ENCODE results near the gene ANTXR1. TPM values are rescaled to one million over a fixed set of nuclear protein-coding genes. Genes with fewer than 3 reads are reported as not detected.

ANTXR1 gene
- total RNA-seq, 2 experiments from 2014 or later, result not detected

GRCh38 chr2:69180974-69181373 lies 168.0 kb downstream of the ANTXR1 start:
- H3K9me3 Mint-ChIP-seq, result no peaks in the 10 kb centered on the region
- H3K4me3 Mint-ChIP-seq, result no peak overlapping the region
- intact Hi-C loops (cut with micrococcal nuclease), result no loop called here
- no peak for DNase-seq
- H3K4me1 Mint-ChIP-seq (ENCODE audit: low read depth), result peaks cover 4% of the 10 kb centered on the region
- ChIA-PET CTCF (no interaction called here), POLR2A (no interaction called here)
- no peaks in the 10 kb centered on the region for H3K36me3 Mint-ChIP-seq
- H3K27me3 Mint-ChIP-seq, result peaks cover 24% of the 10 kb centered on the region
- no peak overlapping the region for H3K27ac Mint-ChIP-seq

DNA sequence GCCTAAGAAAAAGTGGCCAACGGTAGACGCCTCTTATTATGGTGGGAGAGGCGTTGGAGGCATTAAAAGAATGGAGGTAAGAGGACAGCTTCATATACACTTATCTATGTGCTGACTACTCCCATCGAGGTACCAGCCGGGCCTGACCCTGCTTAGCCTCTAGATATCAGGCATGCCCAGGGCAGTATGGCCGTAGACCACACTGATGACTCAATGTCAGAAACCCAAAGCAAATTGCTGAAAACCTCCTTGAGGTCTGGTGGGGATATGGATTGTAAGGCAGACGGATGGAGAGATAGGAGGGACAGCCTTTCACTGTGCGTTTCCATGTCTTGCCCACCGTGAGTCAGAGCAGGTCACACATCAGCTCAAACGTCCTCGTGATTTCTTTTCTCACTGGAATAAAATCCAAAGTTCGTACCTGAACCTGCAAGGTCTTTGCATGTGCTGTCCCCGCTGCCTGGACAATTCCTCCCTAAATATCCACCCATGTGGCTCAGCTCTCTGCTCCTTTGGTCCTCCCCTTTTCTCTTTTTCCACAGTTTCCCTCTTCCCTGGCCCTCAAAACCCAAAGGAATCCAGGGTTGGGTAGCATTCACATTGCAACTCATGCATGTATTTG lies 168.9 kb downstream of the ANTXR1 start:
- Mint-ChIP-seq H3K4me3 (no peak overlapping the region), H3K27me3 (peaks cover 22% of the 10 kb centered on the region), H3K36me3 (no peaks in the 10 kb centered on the region), H3K27ac (no peak overlapping the region), H3K4me1 (ENCODE audit: low read depth) (peaks cover 4% of the 10 kb centered on the region), H3K9me3 (no peaks in the 10 kb centered on the region)
- ChIA-PET CTCF (no interaction called here), POLR2A (no interaction called here)
- intact Hi-C loops (cut with micrococcal nuclease), result no loop called here
- DNase-seq, result no peak

DNA sequence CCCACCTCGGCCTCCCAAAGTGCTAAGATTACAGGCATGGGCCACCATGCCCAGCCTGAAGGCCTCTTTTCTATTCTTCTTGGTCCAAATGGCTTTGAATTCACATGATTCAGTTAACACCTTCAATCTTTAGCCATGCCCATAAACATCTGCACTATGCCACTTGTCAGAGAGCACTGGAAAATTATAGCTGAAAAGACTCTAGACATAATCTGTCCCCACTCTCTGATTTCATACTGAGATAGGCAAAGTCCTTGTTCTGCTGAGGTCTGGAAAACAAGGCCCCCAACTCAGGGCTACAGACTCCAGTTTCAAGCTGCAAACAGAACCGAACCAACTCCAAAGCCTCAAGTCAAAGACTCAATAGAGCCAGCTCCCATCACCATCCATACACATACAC lies 170.7 kb downstream of the ANTXR1 start:
- POLR2A ChIA-PET, result no interaction called here
- intact Hi-C loops (cut with micrococcal nuclease), result no loop called here
- H3K36me3 Mint-ChIP-seq, result no peaks in the 10 kb centered on the region
- H3K27me3 Mint-ChIP-seq, result peaks cover 17% of the 10 kb centered on the region
- DNase-seq, result no peak
- H3K9me3 Mint-ChIP-seq, result no peaks in the 10 kb centered on the region
- H3K4me3 Mint-ChIP-seq, result no peak overlapping the region
- no peak overlapping the region for H3K27ac Mint-ChIP-seq
- CTCF ChIA-PET, result no interaction called here
- no peaks in the 10 kb centered on the region for H3K4me1 Mint-ChIP-seq (ENCODE audit: low read depth)

- Mint-ChIP-seq H3K36me3 (no peaks in the 10 kb centered on the region), H3K4me1 (ENCODE audit: low read depth) (no peaks in the 10 kb centered on the region), H3K9me3 (no peaks in the 10 kb centered on the region), H3K27ac (no peak overlapping the region), H3K4me3 (no peak overlapping the region), H3K27me3 (peaks cover 17% of the 10 kb centered on the region)
- DNase-seq, result no peak
- intact Hi-C loops (cut with micrococcal nuclease), result no loop called here
- CTCF ChIA-PET, result no interaction called here
- POLR2A ChIA-PET, result no interaction called here
Measured at GRCh38 chr2:69184224-69184623, 171.2 kb downstream of the ANTXR1 start.

DNA sequence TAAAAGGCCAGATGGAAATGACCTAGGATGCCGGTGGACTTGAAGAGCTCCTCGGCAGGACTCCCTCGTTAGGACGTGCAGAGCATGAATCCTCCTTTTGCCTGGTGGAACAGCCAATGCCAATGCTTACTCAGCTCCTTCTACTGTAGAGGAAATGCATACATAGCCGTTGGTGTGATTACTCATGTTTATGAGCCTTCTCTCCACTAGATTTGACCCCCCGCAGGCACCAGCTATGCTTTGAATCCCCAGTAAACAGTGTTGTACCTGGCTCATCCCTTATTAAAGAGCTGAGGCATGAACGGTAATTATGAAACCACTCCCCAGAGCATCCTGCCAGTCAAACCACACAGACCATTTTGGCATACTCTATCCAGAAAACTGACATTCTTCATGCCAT lies 172.8 kb downstream of the ANTXR1 start:
- Mint-ChIP-seq H3K4me1 (ENCODE audit: low read depth) (no peaks in the 10 kb centered on the region), H3K27ac (no peak overlapping the region), H3K27me3 (peaks cover 12% of the 10 kb centered on the region), H3K36me3 (no peaks in the 10 kb centered on the region), H3K4me3 (no peak overlapping the region), H3K9me3 (no peaks in the 10 kb centered on the region)
- intact Hi-C loops (cut with micrococcal nuclease), result no loop called here
- POLR2A ChIA-PET, result interaction anchor here (0.6 kb wide), 1 partner anchor 187 kb away, joined by 5 read pairs; no protein-coding TSS in a partner anchor
- CTCF ChIA-PET, result interaction anchor here (0.7 to 1.0 kb wide), 2 partner anchors 11 to 13 kb away, joined by 3 read pairs; no protein-coding TSS in a partner anchor
- DNase-seq, result no peak

DNA sequence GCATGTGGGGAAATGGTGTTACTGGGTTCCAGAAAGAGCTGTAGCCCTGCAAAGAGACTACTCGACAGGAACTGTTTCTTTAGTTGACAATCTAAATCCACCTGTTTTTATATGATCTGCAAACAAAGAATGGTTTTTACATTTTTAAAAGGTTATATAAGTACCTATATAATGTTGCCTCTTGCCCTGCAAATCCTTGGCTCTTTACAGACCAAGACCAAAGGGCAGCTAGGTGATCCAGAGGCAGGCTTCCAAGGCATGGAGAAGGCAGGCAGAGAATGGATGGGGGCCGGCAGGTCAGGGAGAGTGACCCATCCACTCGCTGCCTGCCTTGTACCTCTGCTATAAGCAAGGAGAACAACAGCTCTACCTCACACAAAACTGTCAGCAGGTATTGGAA lies 173.6 kb downstream of the ANTXR1 start:
- intact Hi-C loops (cut with micrococcal nuclease), result no loop called here
- H3K27me3 Mint-ChIP-seq, result peaks cover 14% of the 10 kb centered on the region
- H3K9me3 Mint-ChIP-seq, result no peaks in the 10 kb centered on the region
- DNase-seq, result no peak
- no peak overlapping the region for H3K27ac Mint-ChIP-seq
- POLR2A ChIA-PET, result no interaction called here
- CTCF ChIA-PET, result no interaction called here
- no peaks in the 10 kb centered on the region for H3K36me3 Mint-ChIP-seq
- no peaks in the 10 kb centered on the region for H3K4me1 Mint-ChIP-seq (ENCODE audit: low read depth)
- H3K4me3 Mint-ChIP-seq, result no peak overlapping the region

DNA sequence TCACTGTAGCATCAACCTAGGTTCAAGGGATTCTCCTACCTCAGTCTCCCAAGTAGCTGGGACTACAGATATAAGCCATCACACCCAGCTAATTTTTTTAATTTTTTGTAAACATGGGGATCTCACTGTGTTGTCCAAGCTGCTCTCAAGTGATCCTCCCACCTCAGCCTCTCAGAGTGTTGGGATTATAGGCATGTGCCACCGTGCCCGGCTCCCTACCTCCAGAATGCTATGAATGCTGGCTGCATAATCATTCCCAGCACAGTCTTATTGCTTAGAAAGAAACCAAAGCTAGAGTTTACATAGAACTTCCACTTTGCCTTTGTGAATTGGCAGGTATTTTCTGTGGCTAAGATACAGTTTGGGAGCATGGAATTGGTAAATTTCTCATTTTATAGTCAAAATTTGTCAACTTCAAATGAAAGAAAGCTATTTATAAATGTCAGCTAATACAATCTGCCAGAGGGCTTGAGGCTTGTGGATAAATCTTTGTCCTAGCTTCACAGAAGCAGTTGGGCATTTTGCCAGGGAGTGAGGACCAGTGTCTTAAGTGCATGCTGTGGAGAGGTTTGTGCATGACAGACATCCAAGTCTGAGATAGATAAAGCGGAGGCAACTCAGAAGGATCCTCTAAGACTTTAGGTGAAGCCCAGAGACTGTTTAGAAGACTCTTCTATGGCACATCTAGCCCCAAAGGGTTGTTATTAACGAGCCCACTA lies 175.4 kb downstream of the ANTXR1 start:
- POLR2A ChIA-PET, result no interaction called here
- Mint-ChIP-seq H3K9me3 (no peaks in the 10 kb centered on the region), H3K4me3 (no peak overlapping the region), H3K27me3 (peaks cover 19% of the 10 kb centered on the region), H3K27ac (no peak overlapping the region), H3K36me3 (no peaks in the 10 kb centered on the region), H3K4me1 (ENCODE audit: low read depth) (no peaks in the 10 kb centered on the region)
- intact Hi-C loops (cut with micrococcal nuclease), result no loop called here
- CTCF ChIA-PET, result no interaction called here
- no peak for DNase-seq

DNA sequence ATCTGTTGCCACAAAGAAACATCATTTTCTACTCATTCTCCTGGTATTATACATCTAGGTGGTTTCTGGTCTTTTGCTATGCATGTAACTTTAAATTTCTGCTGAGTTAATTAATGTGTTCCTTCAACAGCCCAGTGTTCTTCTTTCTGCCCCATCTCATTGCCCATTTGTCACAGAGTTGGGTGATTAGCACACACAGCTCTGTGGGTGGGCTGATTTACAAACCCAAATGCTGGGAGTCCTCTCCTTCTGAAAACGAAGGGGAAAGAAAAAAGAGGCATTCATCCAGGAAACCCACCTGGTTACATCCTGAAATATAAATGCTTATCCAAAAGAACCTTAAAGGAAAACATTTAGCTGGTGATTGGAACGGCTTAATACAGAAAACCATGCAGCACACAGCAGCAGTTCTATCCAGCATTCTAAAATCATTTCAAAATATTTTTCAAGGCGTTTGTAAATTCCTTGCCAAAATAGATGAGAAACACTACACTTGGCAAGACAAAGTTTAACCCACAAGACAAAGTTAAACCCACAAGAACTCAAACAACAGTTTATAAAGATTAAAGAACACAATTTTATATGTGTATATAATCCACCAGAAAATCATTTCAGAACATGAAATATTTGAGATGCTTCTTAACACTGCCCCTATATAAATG lies 177.9 kb downstream of the ANTXR1 start:
- intact Hi-C loops (cut with micrococcal nuclease), result no loop called here
- H3K4me3 Mint-ChIP-seq, result no peak overlapping the region
- DNase-seq, result no peak
- H3K27ac Mint-ChIP-seq, result no peak overlapping the region
- no peaks in the 10 kb centered on the region for H3K9me3 Mint-ChIP-seq
- H3K27me3 Mint-ChIP-seq, result peaks cover 18% of the 10 kb centered on the region
- ChIA-PET CTCF (no interaction called here), POLR2A (no interaction called here)
- no peaks in the 10 kb centered on the region for H3K4me1 Mint-ChIP-seq (ENCODE audit: low read depth)
- no peaks in the 10 kb centered on the region for H3K36me3 Mint-ChIP-seq

GRCh38 chr2:69191634-69192033 lies 178.7 kb downstream of the ANTXR1 start:
- no peak for DNase-seq
- no peak overlapping the region for H3K27ac Mint-ChIP-seq
- peaks cover 16% of the 10 kb centered on the region for H3K27me3 Mint-ChIP-seq
- ChIA-PET CTCF (no interaction called here), POLR2A (no interaction called here)
- no peaks in the 10 kb centered on the region for H3K36me3 Mint-ChIP-seq
- H3K4me3 Mint-ChIP-seq, result no peak overlapping the region
- H3K9me3 Mint-ChIP-seq, result no peaks in the 10 kb centered on the region
- intact Hi-C loops (cut with micrococcal nuclease), result no loop called here
- H3K4me1 Mint-ChIP-seq (ENCODE audit: low read depth), result no peaks in the 10 kb centered on the region

- ChIA-PET CTCF (interaction anchor here (1.0 kb wide), 1 partner anchor 114 kb away, joined by 4 read pairs; no protein-coding TSS in a partner anchor), POLR2A (no interaction called here)
- H3K36me3 Mint-ChIP-seq, result no peaks in the 10 kb centered on the region
- H3K4me1 Mint-ChIP-seq (ENCODE audit: low read depth), result no peaks in the 10 kb centered on the region
- no peak for DNase-seq
- no peak overlapping the region for H3K27ac Mint-ChIP-seq
- intact Hi-C loops (cut with micrococcal nuclease), result no loop called here
- no peaks in the 10 kb centered on the region for H3K9me3 Mint-ChIP-seq
- peaks cover 9% of the 10 kb centered on the region for H3K27me3 Mint-ChIP-seq
- H3K4me3 Mint-ChIP-seq, result no peak overlapping the region
Measured at GRCh38 chr2:69192176-69192945, 179.4 kb downstream of the ANTXR1 start.

GRCh38 chr2:69195706-69196105 lies 182.7 kb downstream of the ANTXR1 start:
- no peaks in the 10 kb centered on the region for H3K4me1 Mint-ChIP-seq (ENCODE audit: low read depth)

GRCh38 chr2:69196327-69197117 lies 183.5 kb downstream of the ANTXR1 start:
- ChIA-PET POLR2A (no interaction called here), CTCF (no interaction called here)
- H3K27me3 Mint-ChIP-seq, result peaks cover 5% of the 10 kb centered on the region
- no peaks in the 10 kb centered on the region for H3K36me3 Mint-ChIP-seq
- intact Hi-C loops (cut with micrococcal nuclease), result no loop called here
- H3K27ac Mint-ChIP-seq, result no peak overlapping the region
- no peak for DNase-seq
- no peaks in the 10 kb centered on the region for H3K9me3 Mint-ChIP-seq
- no peak overlapping the region for H3K4me3 Mint-ChIP-seq
- H3K4me1 Mint-ChIP-seq (ENCODE audit: low read depth), result no peaks in the 10 kb centered on the region

More at GRCh38 chr2:69195706-69196105, 182.7 kb downstream of the ANTXR1 start:
- intact Hi-C loops (cut with micrococcal nuclease), result no loop called here
- no peak overlapping the region for H3K4me3 Mint-ChIP-seq
- peaks cover 7% of the 10 kb centered on the region for H3K27me3 Mint-ChIP-seq
- CTCF ChIA-PET, result no interaction called here
- no peaks in the 10 kb centered on the region for H3K36me3 Mint-ChIP-seq
- H3K27ac Mint-ChIP-seq, result no peak overlapping the region
- H3K9me3 Mint-ChIP-seq, result no peaks in the 10 kb centered on the region
- DNase-seq, result no peak
- POLR2A ChIA-PET, result no interaction called here

Data from activated CD4-positive, alpha-beta memory T cell treated with anti-CD3 and anti-CD28 coated beads for 36 hours (primary cell).